GM18909 (cell line): ENCODE data around the gene MYRIP.
"Not testable (repeated sequence)": the region's sequence is repeated elsewhere in the genome, so short reads cannot be mapped to it uniquely, and the experiment has no call there.

Source experiments
- ATAC-seq: cut with Tn5 transposase; IDR thresholded peaks from one replicate; pipeline ENCODE4 v1.9.1; 2021; ENCODE audit warnings: mild to moderate bottlenecking; ENCODE audit not compliant: unreplicated experiment, poor library complexity

Gene MYRIP

GRCh38 chr3:40108643-40109042, 299.2 kb downstream of the MYRIP start:
- ATAC-seq = no peak

- no peak for ATAC-seq
Measured at GRCh38 chr3:40109641-40110490, 300.5 kb downstream of the MYRIP start.

- no peak for ATAC-seq
Measured at GRCh38 chr3:40116478-40117177, 307.2 kb downstream of the MYRIP start.

- ATAC-seq = no peak
Measured at GRCh38 chr3:40118091-40118490, 308.7 kb downstream of the MYRIP start.

GRCh38 chr3:40120067-40120692, 310.8 kb downstream of the MYRIP start:
- ATAC-seq = no peak

- ATAC-seq = no peak
Measured at GRCh38 chr3:40120806-40121205, 311.4 kb downstream of the MYRIP start.

GRCh38 chr3:40124918-40125317, 315.5 kb downstream of the MYRIP start:
- ATAC-seq = no peak

GRCh38 chr3:40128166-40128565, 318.8 kb downstream of the MYRIP start:
- ATAC-seq = no peak

- ATAC-seq = no peak
Measured at GRCh38 chr3:40129510-40129909, 320.1 kb downstream of the MYRIP start.

- no peak for ATAC-seq
Measured at GRCh38 chr3:40129981-40130380, 320.6 kb downstream of the MYRIP start.

- no peak for ATAC-seq
Measured at GRCh38 chr3:40130721-40131120, 321.3 kb downstream of the MYRIP start.

GRCh38 chr3:40133886-40134575, 324.6 kb downstream of the MYRIP start:
- not testable (repeated sequence) for ATAC-seq

GRCh38 chr3:40137591-40138295, 328.3 kb downstream of the MYRIP start:
- no peak for ATAC-seq

- ATAC-seq = no peak
Measured at GRCh38 chr3:40143283-40144090, 334.1 kb downstream of the MYRIP start.

- no peak for ATAC-seq
Measured at GRCh38 chr3:40148827-40149226, 339.4 kb downstream of the MYRIP start.

- ATAC-seq = no peak
Measured at GRCh38 chr3:40152482-40153133, 343.2 kb downstream of the MYRIP start.

- no peak for ATAC-seq
Measured at GRCh38 chr3:40160933-40161332, 351.5 kb downstream of the MYRIP start.

- no peak for ATAC-seq
Measured at GRCh38 chr3:40162616-40163015, 353.2 kb downstream of the MYRIP start.

GRCh38 chr3:40166997-40167396, 357.6 kb downstream of the MYRIP start:
- ATAC-seq = no peak
